Ishikawa (cell line): ENCODE measurements around the gene TOR3A.
A peak's percentile ranks its signal among the peaks of the same experiment; 100 is the strongest.

Experiments
- CEBPB ChIP-seq: IDR thresholded peaks from 2 replicates; pipeline ENCODE4 v1.6.1; 2012
- CREB1 ChIP-seq: IDR thresholded peaks from 2 replicates; pipeline ENCODE4 v1.6.1; 2012; ENCODE audit warnings: low read depth
- EGR1 ChIP-seq: IDR thresholded peaks from 2 replicates; pipeline ENCODE4 v1.6.1; 2012
- EP300 ChIP-seq: IDR thresholded peaks from 2 replicates; pipeline ENCODE4 v1.6.1; 2012; ENCODE audit warnings: borderline replicate concordance
- FOXM1 ChIP-seq: IDR thresholded peaks from 2 replicates; pipeline ENCODE4 v1.6.1; 2012; ENCODE audit warnings: low read depth, borderline replicate concordance
- NFIC ChIP-seq: IDR thresholded peaks from 2 replicates; pipeline ENCODE4 v1.6.1; 2012
- RAD21 ChIP-seq: IDR thresholded peaks from 2 replicates; pipeline ENCODE4 v1.6.1; 2012; ENCODE audit warnings: low read depth
- TAF1 ChIP-seq: IDR thresholded peaks from 2 replicates; pipeline ENCODE4 v1.6.1; 2012; ENCODE audit warnings: low read depth, mild to moderate bottlenecking
- TCF12 ChIP-seq: IDR thresholded peaks from 2 replicates; pipeline ENCODE4 v1.6.1; 2012; ENCODE audit warnings: low read depth
- TEAD4 ChIP-seq: IDR thresholded peaks from 2 replicates; pipeline ENCODE4 v1.6.1; 2012
- YY1 ChIP-seq: IDR thresholded peaks from 2 replicates; pipeline ENCODE4 v1.6.1; 2012; ENCODE audit warnings: low read depth
- ZBTB7A ChIP-seq: IDR thresholded peaks from 2 replicates; pipeline ENCODE4 v1.6.1; 2012; ENCODE audit warnings: low read depth
- TF ChIP-seq, protein P1 (sequence below): IDR thresholded peaks from 2 replicates; pipeline ENCODE4 v1.6.1; 2012; ENCODE audit warnings: low read depth, mild to moderate bottlenecking
- TF ChIP-seq, protein P2 (sequence below): IDR thresholded peaks from 2 replicates; pipeline ENCODE4 v1.6.1; 2012
- TF ChIP-seq, protein P3 (sequence below): IDR thresholded peaks from 2 replicates; pipeline ENCODE4 v1.6.1; 2012

The TOR3A gene, protein sequence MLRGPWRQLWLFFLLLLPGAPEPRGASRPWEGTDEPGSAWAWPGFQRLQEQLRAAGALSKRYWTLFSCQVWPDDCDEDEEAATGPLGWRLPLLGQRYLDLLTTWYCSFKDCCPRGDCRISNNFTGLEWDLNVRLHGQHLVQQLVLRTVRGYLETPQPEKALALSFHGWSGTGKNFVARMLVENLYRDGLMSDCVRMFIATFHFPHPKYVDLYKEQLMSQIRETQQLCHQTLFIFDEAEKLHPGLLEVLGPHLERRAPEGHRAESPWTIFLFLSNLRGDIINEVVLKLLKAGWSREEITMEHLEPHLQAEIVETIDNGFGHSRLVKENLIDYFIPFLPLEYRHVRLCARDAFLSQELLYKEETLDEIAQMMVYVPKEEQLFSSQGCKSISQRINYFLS

DNA sequence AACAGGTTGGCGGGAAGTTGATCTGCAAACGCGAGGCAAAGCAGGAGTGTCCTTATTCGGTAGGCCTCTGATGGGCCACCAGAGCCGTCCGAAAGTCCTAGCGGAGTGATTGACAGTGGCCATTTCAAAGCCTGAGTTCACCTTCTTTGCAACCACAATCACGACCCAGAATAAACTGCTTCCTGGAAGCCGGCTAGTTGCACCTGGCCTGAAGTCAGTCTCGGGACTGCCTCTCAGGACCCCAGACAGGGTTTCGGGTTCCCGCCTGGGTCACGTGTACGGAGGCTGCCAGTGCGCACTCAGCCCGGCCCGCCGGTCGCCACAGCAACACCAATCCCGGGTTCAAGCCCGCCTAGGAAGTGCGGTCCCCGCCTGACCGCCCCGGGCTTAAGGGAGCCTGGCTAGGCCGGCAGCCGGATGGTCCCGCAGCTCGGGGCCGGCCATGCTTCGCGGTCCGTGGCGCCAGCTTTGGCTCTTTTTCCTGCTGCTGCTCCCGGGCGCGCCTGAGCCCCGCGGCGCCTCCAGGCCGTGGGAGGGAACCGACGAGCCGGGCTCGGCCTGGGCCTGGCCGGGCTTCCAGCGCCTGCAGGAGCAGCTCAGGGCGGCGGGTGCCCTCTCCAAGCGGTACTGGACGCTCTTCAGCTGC lies at the start of gene TOR3A:
Gene TOR3A (plus strand): TSS at position 384 of the 646 bp plus-strand sequence. CDS start 59 bp downstream, at position 443.
- TF ChIP-seq NFIC (0 out of 2 replicates have a peak, but pooled peaks have one; percentile 11), CREB1 (no peak), YY1 (no peak; the same call in 1 of the 2 replicates), RAD21 (no peak), FOXM1 (no peak), TEAD4 (0 out of 2 replicates have a peak, but pooled peaks have one; percentile 7), EP300 (peak; percentile 17; the same call in 1 of the 2 replicates), TCF12 (no peak), CEBPB (no peak), TAF1 (peak; percentile 76), ZBTB7A (no peak; the same call in 1 of the 2 replicates)
- TF ChIP-seq, protein P1, sequence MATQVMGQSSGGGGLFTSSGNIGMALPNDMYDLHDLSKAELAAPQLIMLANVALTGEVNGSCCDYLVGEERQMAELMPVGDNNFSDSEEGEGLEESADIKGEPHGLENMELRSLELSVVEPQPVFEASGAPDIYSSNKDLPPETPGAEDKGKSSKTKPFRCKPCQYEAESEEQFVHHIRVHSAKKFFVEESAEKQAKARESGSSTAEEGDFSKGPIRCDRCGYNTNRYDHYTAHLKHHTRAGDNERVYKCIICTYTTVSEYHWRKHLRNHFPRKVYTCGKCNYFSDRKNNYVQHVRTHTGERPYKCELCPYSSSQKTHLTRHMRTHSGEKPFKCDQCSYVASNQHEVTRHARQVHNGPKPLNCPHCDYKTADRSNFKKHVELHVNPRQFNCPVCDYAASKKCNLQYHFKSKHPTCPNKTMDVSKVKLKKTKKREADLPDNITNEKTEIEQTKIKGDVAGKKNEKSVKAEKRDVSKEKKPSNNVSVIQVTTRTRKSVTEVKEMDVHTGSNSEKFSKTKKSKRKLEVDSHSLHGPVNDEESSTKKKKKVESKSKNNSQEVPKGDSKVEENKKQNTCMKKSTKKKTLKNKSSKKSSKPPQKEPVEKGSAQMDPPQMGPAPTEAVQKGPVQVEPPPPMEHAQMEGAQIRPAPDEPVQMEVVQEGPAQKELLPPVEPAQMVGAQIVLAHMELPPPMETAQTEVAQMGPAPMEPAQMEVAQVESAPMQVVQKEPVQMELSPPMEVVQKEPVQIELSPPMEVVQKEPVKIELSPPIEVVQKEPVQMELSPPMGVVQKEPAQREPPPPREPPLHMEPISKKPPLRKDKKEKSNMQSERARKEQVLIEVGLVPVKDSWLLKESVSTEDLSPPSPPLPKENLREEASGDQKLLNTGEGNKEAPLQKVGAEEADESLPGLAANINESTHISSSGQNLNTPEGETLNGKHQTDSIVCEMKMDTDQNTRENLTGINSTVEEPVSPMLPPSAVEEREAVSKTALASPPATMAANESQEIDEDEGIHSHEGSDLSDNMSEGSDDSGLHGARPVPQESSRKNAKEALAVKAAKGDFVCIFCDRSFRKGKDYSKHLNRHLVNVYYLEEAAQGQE = 0 out of 2 replicates have a peak, but pooled peaks have one; percentile 27
- TF ChIP-seq, protein P2, sequence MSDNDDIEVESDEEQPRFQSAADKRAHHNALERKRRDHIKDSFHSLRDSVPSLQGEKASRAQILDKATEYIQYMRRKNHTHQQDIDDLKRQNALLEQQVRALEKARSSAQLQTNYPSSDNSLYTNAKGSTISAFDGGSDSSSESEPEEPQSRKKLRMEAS = peak; percentile 88
- TF ChIP-seq, protein P3, sequence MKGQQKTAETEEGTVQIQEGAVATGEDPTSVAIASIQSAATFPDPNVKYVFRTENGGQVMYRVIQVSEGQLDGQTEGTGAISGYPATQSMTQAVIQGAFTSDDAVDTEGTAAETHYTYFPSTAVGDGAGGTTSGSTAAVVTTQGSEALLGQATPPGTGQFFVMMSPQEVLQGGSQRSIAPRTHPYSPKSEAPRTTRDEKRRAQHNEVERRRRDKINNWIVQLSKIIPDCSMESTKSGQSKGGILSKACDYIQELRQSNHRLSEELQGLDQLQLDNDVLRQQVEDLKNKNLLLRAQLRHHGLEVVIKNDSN = peak; percentile 97

DNA sequence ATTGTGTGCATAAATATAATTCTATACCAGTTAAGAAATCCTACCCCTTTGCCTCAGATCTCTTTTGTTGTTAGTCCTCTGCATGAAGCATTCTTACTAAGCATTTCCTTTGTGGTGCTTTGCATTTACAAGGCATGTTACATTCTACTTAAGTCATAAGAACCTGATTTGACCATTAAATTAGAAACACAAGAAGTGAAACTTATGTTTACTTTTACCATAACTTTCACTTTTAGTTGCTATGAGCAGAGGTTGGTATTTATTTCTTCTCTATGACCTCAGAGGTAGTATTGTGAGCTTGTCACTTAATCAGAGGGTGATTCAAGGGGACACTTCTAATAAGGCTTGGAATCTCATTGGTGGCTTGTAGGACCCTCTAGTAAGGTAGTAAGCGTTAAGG lies 47.1 kb upstream of the TOR3A start:
- TF ChIP-seq EGR1 (no peak), RAD21 (no peak), NFIC (no peak), EP300 (no peak), ZBTB7A (no peak), FOXM1 (no peak), TEAD4 (no peak), CREB1 (no peak), YY1 (no peak), TCF12 (no peak), TAF1 (no peak), CEBPB (no peak)
- TF ChIP-seq, protein P3 = no peak
- TF ChIP-seq, protein P1 = no peak
- TF ChIP-seq, protein P2 = no peak

DNA sequence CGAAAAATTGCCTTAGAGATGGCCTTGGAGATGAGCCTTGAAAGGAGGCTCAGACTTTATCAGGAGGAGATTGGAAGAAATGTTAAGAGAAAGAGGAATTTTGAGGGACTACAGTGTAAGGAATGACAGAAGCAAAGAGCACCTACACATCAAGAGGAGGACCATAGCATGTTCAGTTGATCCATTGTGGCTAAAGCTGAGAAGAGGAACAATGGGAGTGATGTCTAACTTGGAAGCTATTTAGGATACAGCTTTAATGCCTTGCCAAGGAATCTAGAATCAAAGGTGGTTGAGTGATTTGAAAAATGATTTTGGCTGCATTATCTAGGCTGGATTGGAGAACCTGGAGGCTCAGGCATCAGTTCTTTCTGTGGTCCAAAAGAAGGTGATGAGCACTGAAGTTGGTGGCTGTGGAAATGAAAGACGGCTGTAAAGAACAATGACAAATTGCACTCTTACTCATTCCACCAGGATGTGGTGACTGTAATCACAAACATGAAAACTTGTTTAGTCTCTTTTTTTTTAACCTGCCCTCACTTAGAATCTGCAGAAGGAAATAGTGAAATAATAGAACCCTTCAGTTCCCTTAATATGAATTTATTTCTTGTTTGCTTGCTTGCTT lies 44.9 kb upstream of the TOR3A start:
- TF ChIP-seq, protein P3 = no peak
- no peak for TF ChIP-seq RAD21
- TF ChIP-seq FOXM1 = no peak
- TF ChIP-seq CEBPB = no peak
- TF ChIP-seq TCF12 = no peak
- TF ChIP-seq TAF1 = no peak
- TF ChIP-seq EGR1 = no peak
- no peak for TF ChIP-seq ZBTB7A

DNA sequence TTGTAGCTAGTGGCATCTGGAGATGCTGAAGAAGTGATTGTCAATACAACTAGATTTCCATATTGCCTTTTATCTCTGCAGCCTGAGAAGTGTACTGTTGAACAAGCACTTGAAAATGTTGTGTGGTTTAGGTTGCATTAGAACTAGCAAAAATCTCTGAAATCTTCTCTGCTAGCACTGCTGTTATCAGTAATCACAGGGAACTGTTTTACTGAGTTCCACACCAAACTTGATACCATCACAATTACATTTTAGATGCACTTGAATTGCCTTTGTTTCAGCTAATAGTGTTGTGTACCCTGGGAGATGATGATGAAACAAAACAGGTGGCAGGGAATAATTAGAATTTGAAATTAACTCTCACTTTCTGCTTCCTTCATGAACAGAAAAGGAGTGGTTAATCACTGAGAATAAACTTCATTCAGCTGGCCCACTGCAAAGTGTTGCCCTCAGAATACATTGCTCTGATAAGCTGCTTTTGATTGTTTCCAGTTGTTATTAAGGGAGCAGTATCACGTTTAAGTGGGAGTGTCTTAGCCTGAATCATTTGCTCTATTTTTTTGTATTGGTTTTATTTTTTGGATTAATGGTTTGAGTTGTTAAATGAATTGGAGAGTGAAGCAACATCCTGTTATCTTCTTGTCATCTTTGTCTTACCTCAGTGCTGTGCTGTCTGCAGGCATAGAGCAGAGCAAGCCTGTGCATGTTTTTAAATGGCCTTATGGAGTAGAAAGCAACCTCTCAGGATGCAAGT lies 43.2 kb upstream of the TOR3A start:
- no peak for TF ChIP-seq TEAD4
- TF ChIP-seq TAF1 = no peak
- TF ChIP-seq, protein P2 = no peak
- TF ChIP-seq, protein P1 = no peak
- TF ChIP-seq EP300 = no peak
- no peak for TF ChIP-seq CREB1
- no peak for TF ChIP-seq ZBTB7A
- TF ChIP-seq FOXM1 = no peak
- no peak for TF ChIP-seq EGR1
- no peak for TF ChIP-seq YY1
- no peak for TF ChIP-seq NFIC
- no peak for TF ChIP-seq CEBPB
